Activated T-helper 2 cell treated with anti-CD3 and anti-CD28 coated beads, Interferon-gamma antibody, Interleukin-2, Interleukin-4, amounts not matched to agents 10 μg/mL and 5 μg/mL and 100 μg/mL, durations not matched to agents 14 hours and 24 hours and 36 hours (primary cell): ENCODE results near the gene RASSF1. TPM values are rescaled to one million over a fixed set of nuclear protein-coding genes. Genes with fewer than 3 reads are reported as not detected.
A peak's percentile ranks its signal among the peaks of the same experiment; 100 is the strongest.

Experiments
- DNase-seq: peaks from one replicate; pipeline ENCODE4 v3.0.0; 2021; ENCODE audit warnings: low spot score
- H3K27ac Mint-ChIP-seq: one replicate; pipeline ENCODE4 v1.8.0; 2021; ENCODE audit warnings: mixed read lengths
- H3K27me3 Mint-ChIP-seq: one replicate; pipeline ENCODE4 v1.8.0; 2021; ENCODE audit warnings: low read depth, mixed read lengths
- H3K36me3 Mint-ChIP-seq: one replicate; pipeline ENCODE4 v1.8.0; 2021; ENCODE audit warnings: low read depth, mixed read lengths
- H3K4me1 Mint-ChIP-seq: one replicate; pipeline ENCODE4 v1.8.0; 2021; ENCODE audit warnings: low read depth, mixed read lengths
- H3K4me3 Mint-ChIP-seq: one replicate; pipeline ENCODE4 v1.8.0; 2021; ENCODE audit warnings: low read depth, mild to moderate bottlenecking, moderate library complexity, mixed read lengths
- H3K9me3 Mint-ChIP-seq: one replicate; pipeline ENCODE4 v1.8.0; 2021; ENCODE audit warnings: mixed read lengths
- intact Hi-C: fragments of 100-400 bp; cut with micrococcal nuclease; formaldehyde crosslinking; loops from one replicate; pipeline ENCODE4 v1.15.1; 2023
- total RNA-seq: library from RNA; stranded (reverse); gene quantifications from 2 replicates; pipeline ENCODE4 v1.2.3, GENCODE V29; 2022

Gene RASSF1
- total RNA-seq, 1 donor from 2014 or later = 74.2 TPM

DNA sequence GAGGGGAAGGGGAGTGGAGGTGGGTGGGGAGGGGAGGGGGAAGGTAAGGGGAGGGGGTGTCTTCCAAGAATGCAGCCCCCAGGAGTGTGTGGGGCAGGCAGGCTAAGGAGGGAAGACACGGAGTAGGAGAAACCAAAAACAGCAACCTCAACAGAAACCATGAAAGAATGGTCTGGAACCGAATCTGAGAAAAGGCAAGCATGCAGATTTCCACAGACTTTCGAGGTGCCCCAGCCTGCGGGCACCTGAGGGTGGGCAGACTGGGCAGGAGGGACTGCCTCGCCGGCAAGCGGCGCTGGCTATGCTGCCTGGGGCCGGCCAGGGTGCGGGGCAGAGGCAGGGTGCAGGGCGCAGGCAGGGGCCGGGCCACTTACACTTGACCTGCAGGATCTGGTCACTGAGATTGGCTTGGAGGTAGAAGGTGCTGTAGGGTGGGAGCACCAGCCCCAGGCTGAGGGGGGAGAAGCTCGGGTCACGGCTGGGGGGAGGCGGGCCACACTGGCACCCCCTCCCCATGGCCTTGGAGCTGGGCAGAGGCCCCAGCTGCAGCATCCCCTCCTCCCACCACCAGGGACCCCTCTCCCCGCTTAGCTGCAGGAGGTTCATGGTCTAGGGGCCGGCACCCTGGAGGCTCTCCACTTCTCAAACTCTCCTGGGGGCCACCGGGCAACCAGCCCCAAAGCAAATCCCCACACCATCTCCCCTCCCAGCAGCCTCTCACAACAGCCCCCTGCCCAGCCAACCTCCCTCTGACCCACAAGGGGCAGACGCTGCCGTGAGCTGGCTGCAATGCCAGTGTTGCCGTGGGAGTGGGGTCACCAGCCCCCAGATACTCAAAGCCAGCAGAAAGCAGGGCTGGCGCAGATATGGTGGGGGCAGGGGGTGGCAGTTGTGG, 34.0 kb upstream of the RASSF1 start:
- intact Hi-C loops = no loop called here
- no peak overlapping the region for H3K4me3 Mint-ChIP-seq
- H3K36me3 Mint-ChIP-seq = no peaks in the 10 kb centered on the region
- no peak overlapping the region for H3K27ac Mint-ChIP-seq
- peaks cover 2% of the 10 kb centered on the region for H3K4me1 Mint-ChIP-seq
- H3K9me3 Mint-ChIP-seq = no peaks in the 10 kb centered on the region
- no peak for DNase-seq
- no peaks in the 10 kb centered on the region for H3K27me3 Mint-ChIP-seq

DNA sequence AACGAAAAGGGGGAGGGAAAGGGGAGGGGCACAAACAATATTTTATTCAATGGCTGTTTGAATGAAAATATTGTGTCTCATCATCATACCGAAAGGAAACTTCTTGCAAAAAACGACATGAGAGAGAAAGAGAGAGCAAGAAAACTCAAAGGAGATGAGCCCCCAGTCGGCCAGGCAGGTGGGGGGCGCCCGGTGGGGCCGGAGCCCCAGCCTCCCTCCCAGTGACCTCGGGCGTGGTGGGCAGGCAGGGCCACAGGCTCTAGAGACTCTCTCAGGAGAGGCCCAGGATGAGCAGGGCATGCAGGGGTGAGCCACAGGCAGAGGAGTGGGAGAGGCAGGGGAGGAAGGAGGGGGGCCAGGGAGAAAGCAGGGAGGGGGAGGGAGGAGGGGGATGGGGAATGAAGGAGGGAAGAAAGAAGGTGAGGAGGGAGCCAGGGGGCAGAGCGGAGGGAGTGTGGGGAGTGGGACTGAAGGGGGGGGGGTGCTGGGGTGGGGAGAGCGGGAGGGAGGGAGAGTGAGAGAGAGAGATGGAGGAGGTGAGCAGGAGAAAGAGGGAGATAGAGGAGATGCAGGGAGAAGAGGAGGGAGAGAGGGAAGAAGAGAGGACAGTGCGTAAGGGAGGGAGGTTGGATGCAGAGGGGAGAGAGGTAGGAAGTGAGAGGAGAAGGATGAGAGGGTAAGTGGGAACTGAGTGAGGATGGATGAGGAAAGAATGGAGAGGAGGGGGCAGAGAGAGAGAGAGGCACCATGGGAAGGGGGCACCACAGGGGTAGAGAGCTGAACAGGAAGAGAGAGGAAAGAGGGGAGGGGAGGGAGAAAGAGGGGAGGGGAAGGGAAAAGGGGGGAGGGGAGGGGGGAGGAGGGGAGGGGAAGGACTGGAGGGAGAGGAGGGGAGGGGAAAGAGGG, 32.8 kb upstream of the RASSF1 start:
- no peak for DNase-seq
- H3K27ac Mint-ChIP-seq = no peak overlapping the region
- H3K4me1 Mint-ChIP-seq = peaks cover 2% of the 10 kb centered on the region
- no peaks in the 10 kb centered on the region for H3K27me3 Mint-ChIP-seq
- H3K4me3 Mint-ChIP-seq = no peak overlapping the region
- H3K36me3 Mint-ChIP-seq = no peaks in the 10 kb centered on the region
- H3K9me3 Mint-ChIP-seq = no peaks in the 10 kb centered on the region
- intact Hi-C loops = no loop called here

DNA sequence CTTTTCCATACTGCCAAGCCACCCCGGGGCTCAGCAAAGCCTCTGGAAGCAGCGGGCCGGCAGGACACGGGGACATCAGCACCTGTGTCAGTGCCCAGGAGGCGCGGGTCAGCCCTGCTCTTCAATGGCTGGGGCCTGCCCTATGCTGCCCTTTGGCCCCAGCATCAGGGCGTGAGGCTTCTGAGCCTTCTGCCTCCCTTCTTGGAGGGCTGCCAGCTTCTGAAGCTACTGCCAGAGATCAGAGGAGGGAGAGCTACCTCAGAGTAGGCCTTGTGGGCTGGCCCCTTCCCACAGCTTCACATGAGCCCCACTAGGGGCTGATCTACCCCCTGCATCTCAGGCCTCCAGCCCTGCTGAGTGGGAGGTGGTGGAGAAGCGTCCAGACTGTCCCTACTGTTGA, 31.7 kb upstream of the RASSF1 start:
- intact Hi-C loops = no loop called here
- Mint-ChIP-seq H3K27me3 (no peaks in the 10 kb centered on the region), H3K9me3 (no peaks in the 10 kb centered on the region), H3K36me3 (no peaks in the 10 kb centered on the region), H3K27ac (no peak overlapping the region), H3K4me3 (no peak overlapping the region), H3K4me1 (peaks cover 2% of the 10 kb centered on the region)
- no peak for DNase-seq

DNA sequence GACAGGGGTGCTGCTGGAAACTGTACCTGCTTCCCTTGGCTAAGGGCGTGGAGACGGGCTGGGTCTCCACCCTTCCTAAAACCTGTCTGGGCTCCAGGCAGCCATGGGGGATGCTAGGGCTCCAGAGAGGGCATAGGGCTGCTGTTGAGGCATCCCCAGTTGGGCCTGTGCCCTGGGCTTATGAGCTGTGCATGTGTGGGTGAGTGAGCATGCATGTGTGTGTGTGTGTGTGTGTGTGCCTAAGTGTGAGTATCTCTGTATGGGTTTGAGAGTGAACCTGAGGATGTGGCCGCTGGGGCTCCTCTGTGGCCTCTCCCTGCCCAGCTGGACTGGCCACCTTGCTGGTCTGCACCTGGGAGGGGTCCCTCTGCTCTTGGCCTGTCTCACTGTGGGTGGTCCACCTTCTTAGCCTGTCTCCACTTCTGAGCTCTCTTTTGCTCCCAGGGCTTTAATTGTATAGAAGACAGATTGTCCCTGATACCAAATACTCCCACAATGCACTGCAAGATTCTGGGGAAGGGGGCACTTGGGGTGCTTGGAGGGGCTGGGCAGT, 30.6 kb upstream of the RASSF1 start:
- DNase-seq = no peak
- H3K4me1 Mint-ChIP-seq = peaks cover 2% of the 10 kb centered on the region
- no peaks in the 10 kb centered on the region for H3K27me3 Mint-ChIP-seq

DNA sequence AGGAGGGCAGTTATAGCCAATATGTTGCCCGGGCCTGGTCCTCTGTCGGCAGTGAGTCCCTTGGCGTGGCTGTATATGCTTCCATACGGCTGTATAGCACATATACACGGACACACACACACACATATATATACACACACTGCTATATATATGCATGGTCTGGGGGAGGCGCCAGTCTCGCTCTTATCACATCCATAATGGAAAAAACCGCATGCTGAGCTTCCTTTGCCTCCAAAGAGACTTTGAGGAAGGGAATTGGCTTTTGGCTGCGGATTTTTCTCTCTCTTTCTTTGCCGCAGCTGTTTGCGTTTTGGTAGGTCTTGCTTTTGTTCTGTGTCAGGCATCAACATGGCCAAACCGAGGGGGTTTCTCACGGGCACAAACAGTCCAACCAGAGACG, 30.0 kb upstream of the RASSF1 start:
- DNase-seq = no peak
- no peak overlapping the region for H3K4me3 Mint-ChIP-seq
- H3K27me3 Mint-ChIP-seq = no peaks in the 10 kb centered on the region
- H3K4me1 Mint-ChIP-seq = peaks cover 2% of the 10 kb centered on the region
- H3K9me3 Mint-ChIP-seq = no peaks in the 10 kb centered on the region
- H3K27ac Mint-ChIP-seq = no peak overlapping the region
- no peaks in the 10 kb centered on the region for H3K36me3 Mint-ChIP-seq
- intact Hi-C loops = no loop called here

More for the DNA sequence above, 30.6 kb upstream of the RASSF1 start:
- intact Hi-C loops = no loop called here
- H3K9me3 Mint-ChIP-seq = no peaks in the 10 kb centered on the region
- H3K36me3 Mint-ChIP-seq = no peaks in the 10 kb centered on the region
- H3K4me3 Mint-ChIP-seq = no peak overlapping the region
- no peak overlapping the region for H3K27ac Mint-ChIP-seq

DNA sequence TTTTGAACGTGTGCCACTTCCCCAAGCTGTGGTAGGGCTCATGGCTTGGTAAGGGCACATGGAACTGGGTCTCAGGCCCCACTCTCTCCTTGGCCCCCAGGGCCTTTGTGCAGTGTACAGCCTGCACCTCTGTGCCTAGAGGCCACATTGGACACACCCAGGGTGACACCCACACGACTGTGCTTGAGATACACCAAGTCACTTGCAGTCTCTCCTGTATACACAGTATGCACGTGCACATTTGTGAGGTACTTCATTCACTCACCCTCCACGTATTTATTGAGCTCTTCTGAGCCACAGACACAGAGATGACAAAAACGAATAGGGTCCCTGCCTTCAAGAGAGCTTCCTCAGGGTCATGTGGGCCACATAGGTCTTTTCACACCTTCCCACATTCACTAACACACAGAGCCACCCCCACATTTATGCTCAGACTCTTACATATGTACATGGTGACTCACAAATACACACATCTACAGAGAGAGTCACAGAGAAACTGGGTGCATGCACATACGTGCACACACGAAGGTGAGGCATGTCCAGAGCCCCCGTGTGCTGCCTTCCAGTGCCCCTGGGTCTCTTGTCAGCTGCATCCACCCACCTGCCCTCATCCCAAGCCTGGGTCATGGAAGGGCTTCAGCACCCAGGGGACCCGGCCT, 28.5 kb upstream of the RASSF1 start:
- no peaks in the 10 kb centered on the region for H3K36me3 Mint-ChIP-seq
- intact Hi-C loops = no loop called here
- no peak overlapping the region for H3K4me3 Mint-ChIP-seq
- no peak for DNase-seq
- H3K27ac Mint-ChIP-seq = no peak overlapping the region
- no peaks in the 10 kb centered on the region for H3K9me3 Mint-ChIP-seq
- peaks cover 2% of the 10 kb centered on the region for H3K4me1 Mint-ChIP-seq
- H3K27me3 Mint-ChIP-seq = no peaks in the 10 kb centered on the region

DNA sequence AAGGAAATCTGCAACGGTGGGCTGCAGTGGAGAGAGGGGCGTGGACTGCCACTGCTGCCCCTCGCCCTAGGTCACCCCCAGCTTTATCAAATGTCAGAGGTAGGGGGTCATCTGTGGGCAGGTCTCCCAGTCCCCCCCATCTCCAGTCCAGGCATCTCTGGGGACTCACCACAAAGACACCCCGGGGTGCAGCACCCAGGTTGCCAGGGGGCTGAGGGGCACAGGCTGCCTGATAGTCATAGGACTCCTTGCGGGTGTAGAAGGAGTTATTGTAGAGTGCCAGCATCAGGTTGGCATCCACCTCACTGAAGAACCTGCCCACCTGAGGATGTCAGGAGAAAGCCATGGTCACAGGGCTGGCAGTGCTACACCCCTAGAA, 25.2 kb upstream of the RASSF1 start:
- Mint-ChIP-seq H3K27ac (peak overlapping the region; percentile 58), H3K36me3 (no peaks in the 10 kb centered on the region), H3K4me3 (peak overlapping the region; percentile 77), H3K4me1 (peaks cover 1% of the 10 kb centered on the region), H3K9me3 (no peaks in the 10 kb centered on the region), H3K27me3 (no peaks in the 10 kb centered on the region)
- intact Hi-C loops = loop anchor here (2.0 kb wide), 1 partner anchor 15 kb away; the partner anchor contains the start of genes CYB561D2 and NPRL2
- DNase-seq = no peak

DNA sequence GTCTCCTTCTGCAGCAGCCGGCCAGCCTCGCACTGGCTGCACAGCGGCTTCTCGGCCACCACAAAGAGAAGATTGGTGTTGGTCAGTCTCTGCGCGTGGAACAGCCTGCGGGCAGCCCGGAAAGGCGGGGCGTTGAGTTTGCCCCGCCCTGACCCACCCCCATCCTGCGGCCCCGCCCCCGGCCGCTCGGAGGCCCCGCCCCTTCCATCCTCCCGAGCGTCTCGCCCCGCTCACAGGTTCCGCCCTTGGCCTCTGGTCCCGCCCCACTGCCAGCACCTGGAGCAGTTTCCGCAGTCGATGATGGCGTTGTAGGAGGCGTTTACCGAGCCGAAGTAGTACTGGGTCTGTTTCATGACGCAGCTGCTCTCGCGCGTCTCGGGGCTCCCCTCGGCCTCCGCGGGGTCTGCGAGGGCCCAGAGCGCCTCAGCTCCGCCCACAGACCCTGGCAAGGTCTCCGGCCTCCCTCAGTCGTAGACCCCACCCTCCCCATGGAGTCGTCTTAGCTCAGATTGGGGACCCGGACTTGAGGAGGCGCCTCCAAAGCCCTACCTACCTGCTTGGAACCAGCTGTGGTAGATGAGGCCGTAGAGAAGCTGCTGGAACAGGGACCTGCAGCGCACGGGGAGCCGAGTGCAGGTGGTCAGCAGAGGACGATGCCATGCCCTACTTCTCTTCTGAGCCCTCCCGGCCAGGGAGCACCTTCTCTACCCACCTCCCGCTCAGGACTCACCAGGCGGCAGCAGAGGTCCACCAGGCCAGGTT, 24.6 kb upstream of the RASSF1 start:
- no peaks in the 10 kb centered on the region for H3K36me3 Mint-ChIP-seq
- no peaks in the 10 kb centered on the region for H3K9me3 Mint-ChIP-seq
- no peaks in the 10 kb centered on the region for H3K27me3 Mint-ChIP-seq
- peaks cover 1% of the 10 kb centered on the region for H3K4me1 Mint-ChIP-seq
- peak overlapping the region; percentile 77 for H3K4me3 Mint-ChIP-seq
- H3K27ac Mint-ChIP-seq = peak overlapping the region; percentile 58
- intact Hi-C loops = loop anchor here (2.0 kb wide), 1 partner anchor 14 kb away; the partner anchor contains the start of genes CYB561D2 and NPRL2
- DNase-seq = peak; percentile 92

DNA sequence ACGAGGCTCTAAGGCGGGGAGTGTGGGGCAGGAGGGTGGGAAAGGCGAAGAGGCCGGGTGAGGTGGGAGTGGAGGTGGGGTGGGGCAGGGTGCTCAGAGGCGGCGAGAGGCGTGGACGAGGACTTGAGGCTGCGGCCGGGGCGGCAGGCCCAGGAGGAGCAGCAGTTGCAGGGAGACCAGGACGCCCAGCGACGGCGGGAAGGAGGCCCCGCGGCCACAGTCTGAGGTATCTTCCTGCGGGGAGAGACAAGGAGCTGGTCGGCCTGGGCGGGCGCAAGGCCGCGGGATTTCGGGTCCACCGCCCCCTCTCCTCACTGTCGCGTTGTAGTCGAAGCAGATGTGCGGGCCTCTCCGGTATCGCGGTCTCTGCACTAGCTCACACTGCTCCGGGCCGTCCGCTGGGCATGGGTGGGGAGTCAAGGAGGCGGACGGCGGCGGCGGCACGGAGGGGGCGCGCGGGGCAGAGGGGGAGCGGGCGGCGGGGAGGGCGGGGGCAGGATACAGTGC, 24.0 kb upstream of the RASSF1 start:
- H3K4me1 Mint-ChIP-seq = peaks cover 6% of the 10 kb centered on the region
- intact Hi-C loops = loop anchor here (2.0 kb wide), 1 partner anchor 14 kb away; the partner anchor contains the start of genes CYB561D2 and NPRL2
- no peaks in the 10 kb centered on the region for H3K27me3 Mint-ChIP-seq
- peak overlapping the region; percentile 77 for H3K4me3 Mint-ChIP-seq
- DNase-seq = no peak
- no peak overlapping the region for H3K27ac Mint-ChIP-seq
- no peaks in the 10 kb centered on the region for H3K9me3 Mint-ChIP-seq
- no peaks in the 10 kb centered on the region for H3K36me3 Mint-ChIP-seq

DNA sequence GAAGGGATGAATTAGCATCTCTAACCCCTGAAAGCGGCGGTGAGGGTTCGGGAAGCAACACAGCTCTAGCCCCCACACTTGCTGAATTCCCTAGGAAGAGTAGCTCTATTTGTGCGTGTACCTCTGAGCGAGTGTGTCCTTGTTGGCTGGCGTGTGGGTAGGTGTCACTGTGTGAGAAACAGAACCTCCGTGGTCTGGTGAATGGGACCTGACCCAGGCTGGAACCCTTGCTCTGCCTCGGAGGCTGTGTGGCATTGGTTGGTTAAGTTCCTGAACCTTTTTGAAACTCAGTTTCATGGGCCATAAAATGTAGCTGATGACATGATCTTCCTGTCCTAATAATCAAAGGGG, 19.1 kb upstream of the RASSF1 start:
- DNase-seq = no peak
- H3K4me1 Mint-ChIP-seq = peaks cover 27% of the 10 kb centered on the region
- H3K36me3 Mint-ChIP-seq = peaks cover 16% of the 10 kb centered on the region
- H3K9me3 Mint-ChIP-seq = no peaks in the 10 kb centered on the region
- intact Hi-C loops = loop anchor here (1.0 to 10.0 kb wide), 5 partner anchors 8 to 1315 kb away; partner anchors contain the start of genes IFRD2, MANF, RASSF1 and TEX264
- H3K27ac Mint-ChIP-seq = peak overlapping the region; percentile 94
- no peaks in the 10 kb centered on the region for H3K27me3 Mint-ChIP-seq
- H3K4me3 Mint-ChIP-seq = peak overlapping the region; percentile 98

DNA sequence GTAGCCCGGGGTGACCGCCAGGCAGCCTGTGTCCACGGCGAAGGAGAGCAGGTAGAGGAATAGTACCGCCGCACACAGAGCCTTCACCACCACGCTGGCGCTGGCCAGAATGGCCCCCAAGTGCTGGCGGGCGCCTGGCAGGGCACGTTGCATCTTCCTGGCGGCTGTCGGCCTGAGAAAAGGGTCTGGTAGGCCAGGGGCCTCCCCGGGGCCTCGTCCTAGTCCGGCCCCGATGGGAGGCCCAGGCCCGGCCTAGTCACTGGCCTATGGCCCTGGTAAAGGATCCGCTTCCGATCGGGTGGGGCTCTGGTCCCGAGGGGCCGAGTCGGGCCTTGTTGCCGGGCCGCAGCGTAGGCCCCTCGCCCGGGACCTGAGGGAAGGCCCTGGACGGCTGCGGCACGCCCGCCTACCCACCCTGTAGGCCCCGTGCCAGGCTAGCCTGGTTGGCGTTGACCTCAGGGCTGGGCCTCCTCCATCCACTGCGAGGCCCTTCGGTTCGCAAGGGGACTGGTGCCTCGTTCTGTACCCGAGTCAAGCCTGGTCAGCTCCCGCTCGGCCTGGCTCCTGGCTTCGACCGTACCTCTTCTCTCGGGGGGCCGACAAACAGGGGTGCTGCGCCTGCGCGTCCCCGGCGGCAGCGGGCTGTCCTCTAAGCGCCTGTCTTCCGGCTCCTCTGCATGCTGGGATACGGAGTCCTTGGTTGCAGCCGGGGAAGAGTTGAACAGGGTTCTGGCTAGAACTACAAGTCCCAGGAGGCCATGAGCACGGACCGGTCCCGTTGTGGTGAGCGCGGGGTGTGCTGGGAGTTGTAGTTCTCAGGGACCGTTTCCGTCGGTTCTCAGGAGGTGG, 18.5 kb upstream of the RASSF1 start, which contains the start of gene TMEM115:
Gene TMEM115 (minus strand): TSS at position 611 of the 849 bp plus-strand sequence. CDS start 458 bp downstream, at position 153.
- no peaks in the 10 kb centered on the region for H3K9me3 Mint-ChIP-seq
- intact Hi-C loops = loop anchor here (1.0 to 10.0 kb wide), 5 partner anchors 8 to 1316 kb away; partner anchors contain the start of genes IFRD2, MANF, RASSF1 and TEX264
- H3K4me3 Mint-ChIP-seq = peak within 1 kb of the TSS; percentile 98

More for the DNA sequence above, 18.5 kb upstream of the RASSF1 start, which contains the start of gene TMEM115:
- peak; percentile 93 for DNase-seq
- peaks cover 22% of the 10 kb centered on the region for H3K36me3 Mint-ChIP-seq
- peaks cover 27% of the 10 kb centered on the region for H3K4me1 Mint-ChIP-seq
- peak within 1 kb of the TSS; percentile 94 for H3K27ac Mint-ChIP-seq
- no peaks in the 10 kb centered on the region for H3K27me3 Mint-ChIP-seq
